COLO829 (cell line): ENCODE data around the gene SYNPR.

Source experiments
- DNase-seq: peaks from one replicate; pipeline ENCODE4 v3.0.0; 2012; ENCODE audit warnings: low spot score

SYNPR gene

GRCh38 chr3:63473641-63474166 lies 195.6 kb downstream of the SYNPR start:
- DNase-seq, result no peak

- DNase-seq, result no peak
Measured at GRCh38 chr3:63474828-63475518, 196.9 kb downstream of the SYNPR start.

DNA sequence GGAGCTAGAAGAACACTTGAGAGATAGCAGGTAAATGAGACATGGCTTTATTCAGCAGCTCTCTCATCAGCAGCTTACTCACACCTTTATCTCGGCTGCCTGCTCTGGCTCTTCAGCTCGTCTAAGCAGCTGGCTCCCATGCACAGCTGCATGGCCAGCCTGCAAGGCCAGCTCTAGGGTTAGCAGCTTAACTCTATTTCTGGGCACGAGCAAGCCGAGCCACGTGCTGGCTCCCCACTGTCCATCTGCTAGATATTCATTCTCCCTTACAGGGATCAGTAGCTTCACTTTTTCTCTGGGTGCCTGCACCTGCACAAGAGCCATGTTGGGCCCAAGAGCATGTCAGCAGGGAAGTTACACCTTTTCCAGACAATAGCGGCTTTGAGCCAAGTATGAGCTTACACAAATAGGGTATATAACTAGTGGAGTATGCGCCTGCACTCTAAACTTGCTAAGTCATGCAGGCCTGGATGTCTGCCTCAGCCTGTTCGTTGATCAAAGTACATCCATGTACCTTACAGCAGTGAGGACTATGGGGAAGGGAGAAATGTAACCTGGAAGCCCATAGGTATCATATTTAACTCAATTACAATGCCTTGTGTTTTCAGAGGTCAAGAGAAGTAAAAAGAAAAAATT lies 199.5 kb downstream of the SYNPR start:
- no peak for DNase-seq

DNA sequence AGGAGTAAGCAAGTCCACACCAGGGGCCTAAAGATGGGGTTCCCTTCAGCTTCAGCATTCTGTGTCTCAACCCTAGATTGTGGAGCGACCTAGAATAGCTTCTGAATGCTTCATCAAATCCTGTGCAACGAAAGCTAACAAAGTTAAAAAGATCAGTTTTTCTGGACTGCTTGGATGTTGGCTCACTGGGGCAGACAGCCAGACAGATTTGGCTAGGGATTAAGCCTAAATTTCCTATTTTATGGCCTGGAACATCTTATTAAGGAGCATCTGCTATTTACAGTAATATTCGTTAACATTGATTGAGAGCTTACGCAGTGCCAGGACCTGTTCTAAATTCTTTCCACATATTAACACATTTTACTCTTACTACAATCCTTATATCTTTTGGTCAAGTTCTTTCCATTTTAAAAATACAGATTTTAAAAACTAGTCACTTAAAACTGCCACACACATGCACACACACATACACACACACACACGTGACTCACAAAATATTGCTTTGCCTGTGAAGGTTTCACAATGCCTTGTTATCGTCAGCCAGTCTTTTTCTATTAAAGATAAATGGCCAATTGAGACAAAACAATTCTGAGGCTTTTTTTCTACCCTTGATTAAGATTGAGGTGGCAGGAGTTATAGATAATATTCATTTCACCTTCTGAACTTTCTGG lies 201.0 kb downstream of the SYNPR start:
- DNase-seq, result no peak

DNA sequence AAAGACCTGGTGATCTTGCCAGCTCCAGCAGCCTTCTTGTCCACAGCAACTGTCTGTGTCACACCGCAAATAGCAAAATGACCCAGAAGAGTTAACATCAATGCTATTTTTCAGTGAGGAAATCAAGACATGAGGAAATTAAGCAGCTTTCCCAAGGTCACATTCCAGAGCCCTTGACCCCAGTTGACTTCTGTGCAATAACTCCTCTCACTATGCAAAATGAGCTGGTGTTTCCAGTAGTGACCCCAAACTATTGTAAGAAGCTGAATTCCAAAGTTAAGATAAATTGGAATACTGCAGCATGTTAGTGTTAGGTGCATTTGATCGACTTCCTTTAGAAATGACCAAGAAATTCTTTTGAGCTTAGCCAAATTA lies 201.5 kb downstream of the SYNPR start:
- no peak for DNase-seq

DNA sequence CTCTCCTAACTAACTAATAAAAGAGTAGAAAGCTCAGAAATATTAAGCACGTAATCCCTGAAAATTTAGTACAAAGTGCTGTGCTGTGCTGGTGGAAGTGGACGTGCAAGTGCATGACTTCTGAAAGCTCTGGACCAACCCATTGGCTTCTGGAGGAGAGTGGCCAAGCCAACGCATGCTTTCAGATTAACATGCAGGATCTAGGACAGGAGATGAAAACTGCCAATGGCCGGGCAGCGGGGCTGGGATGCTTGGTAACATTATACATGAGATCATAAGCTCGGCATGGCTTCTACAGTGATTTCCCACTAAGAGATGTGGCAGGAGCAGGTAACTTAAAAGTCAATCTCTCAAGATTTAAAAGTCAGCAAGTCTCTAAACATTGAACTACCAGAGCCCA lies 203.5 kb downstream of the SYNPR start:
- no peak for DNase-seq

- no peak for DNase-seq
Measured at GRCh38 chr3:63482341-63482740, 204.2 kb downstream of the SYNPR start.

DNA sequence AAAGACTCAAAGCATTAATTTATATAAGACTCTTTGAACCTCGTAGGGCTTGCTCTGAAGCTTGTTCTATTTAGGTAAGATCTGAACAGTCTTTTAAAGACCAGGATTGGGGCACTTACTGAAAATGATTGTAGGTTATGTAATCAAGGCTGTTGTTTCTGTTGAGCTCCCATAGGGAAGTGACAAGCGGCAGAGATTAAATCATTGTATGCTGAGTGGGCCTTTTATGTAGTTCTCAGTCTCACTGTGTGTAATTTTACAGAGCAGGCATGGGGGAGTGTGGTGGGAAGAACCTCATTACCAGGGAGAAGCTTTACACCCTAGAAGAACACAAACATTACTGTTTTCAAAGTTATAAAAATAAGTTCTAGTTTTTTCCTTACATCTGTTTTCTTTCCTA lies 214.4 kb downstream of the SYNPR start:
- no peak for DNase-seq

- DNase-seq, result no peak
Measured at GRCh38 chr3:63493101-63493500, 215.0 kb downstream of the SYNPR start.

DNA sequence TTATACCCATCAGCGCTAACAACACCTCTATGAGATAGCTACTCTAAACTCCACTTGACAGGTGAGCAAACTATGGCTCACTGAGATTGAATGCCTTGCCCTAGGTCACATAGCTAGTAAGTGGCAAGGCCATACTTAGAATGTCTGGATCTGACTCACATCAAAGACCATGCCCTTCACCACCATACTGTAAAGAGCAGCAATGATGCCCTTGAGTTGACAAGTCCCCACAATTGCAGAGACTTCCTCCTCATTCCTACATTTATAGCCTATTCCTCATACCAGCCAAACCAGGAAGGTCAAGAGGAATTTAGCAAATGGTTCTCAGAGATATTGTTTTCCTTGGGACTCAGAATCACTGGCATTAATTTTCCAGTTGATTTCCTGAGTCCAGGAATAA lies 216.5 kb downstream of the SYNPR start:
- DNase-seq, result no peak

DNA sequence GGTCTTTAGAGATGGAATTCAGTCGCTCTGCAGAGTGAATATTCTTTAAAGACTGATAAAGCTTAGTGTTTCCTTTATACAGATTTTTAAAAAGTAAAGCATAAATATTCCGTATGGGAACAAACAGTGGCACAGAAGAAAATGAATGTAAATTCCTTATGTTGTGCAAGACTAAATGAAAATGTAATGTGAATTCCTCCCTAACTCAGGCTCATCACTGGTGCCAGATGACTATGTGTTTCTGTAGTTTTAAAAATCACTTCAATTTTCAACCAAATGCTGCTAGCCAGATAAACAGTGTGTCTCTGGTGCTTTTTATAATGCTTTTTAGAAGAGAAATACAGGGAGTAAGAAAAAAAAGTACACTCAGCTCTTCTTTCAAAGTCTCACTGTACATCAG lies 219.5 kb downstream of the SYNPR start:
- no peak for DNase-seq

- DNase-seq, result no peak
Measured at GRCh38 chr3:63500196-63500595, 222.1 kb downstream of the SYNPR start.

GRCh38 chr3:63508305-63508704 lies 230.2 kb downstream of the SYNPR start:
- no peak for DNase-seq

GRCh38 chr3:63508771-63509170 lies 230.7 kb downstream of the SYNPR start:
- DNase-seq, result no peak

- no peak for DNase-seq
Measured at GRCh38 chr3:63513791-63514190, 235.7 kb downstream of the SYNPR start.

GRCh38 chr3:63514678-63515077 lies 236.6 kb downstream of the SYNPR start:
- DNase-seq, result no peak

- DNase-seq, result no peak
Measured at GRCh38 chr3:63519426-63519825, 241.3 kb downstream of the SYNPR start.

- DNase-seq, result no peak
Measured at GRCh38 chr3:63521657-63522056, 243.5 kb downstream of the SYNPR start.

DNA sequence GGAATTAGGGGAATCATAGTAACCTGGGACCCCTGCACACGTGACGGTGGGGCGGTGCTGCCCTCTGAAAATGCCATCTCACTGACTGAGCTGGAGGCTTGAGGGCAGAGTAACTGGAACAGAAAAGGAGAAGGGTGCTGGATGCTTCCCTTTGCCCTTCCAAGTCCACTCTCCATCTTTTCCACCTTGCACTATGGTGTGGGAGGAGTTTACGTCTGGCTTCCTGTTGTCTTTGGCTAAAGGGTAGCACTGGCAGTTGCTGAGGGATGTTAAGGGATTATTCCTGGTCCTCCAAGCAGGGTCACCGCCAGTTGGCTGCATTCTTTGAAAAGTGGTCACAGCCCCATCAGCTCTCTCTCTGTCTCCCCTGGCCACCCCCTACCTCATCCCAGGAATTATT lies 245.0 kb downstream of the SYNPR start:
- no peak for DNase-seq

GRCh38 chr3:63528325-63529000 lies 250.4 kb downstream of the SYNPR start:
- no peak for DNase-seq

GRCh38 chr3:63532521-63532920 lies 254.4 kb downstream of the SYNPR start:
- no peak for DNase-seq

GRCh38 chr3:63538919-63539318 lies 260.8 kb downstream of the SYNPR start:
- no peak for DNase-seq

GRCh38 chr3:63555767-63556166 lies 277.7 kb downstream of the SYNPR start:
- no peak for DNase-seq
